Measurements from ENCODE around the gene ADGRG4. TPM values are rescaled to one million over a fixed set of nuclear protein-coding genes. Genes with fewer than 3 reads are reported as not detected.
"Not testable (repeated sequence)": the region's sequence is repeated elsewhere in the genome, so short reads cannot be mapped to it uniquely, and the experiment has no call there.

The ADGRG4 gene
- total and polyA plus RNA-seq, 5 donors = not detected

DNA sequence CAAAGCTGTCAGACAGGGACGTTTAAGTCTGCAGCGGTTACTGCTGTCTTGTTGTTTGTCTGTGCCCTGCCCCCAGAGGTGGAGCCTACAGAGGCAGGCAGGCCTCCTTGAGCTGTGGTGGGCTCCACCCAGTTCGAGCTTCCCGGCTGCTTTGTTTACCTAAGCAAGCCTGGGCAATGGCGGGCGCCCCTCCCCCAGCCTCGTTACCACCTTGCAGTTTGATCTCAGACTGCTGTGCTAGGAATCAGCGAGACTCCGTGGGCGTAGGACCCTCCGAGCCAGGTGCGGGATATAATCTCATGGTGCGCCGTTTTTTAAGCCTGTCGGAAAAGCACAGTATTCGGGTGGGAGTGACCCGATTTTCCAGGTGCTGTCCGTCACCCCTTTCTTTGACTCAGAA lies 144.9 kb downstream of the ADGRG4 start:
- H3K4me1 ChIP-seq (ENCODE audit: control insufficient read depth, insufficient read depth, low read length); H3K27me3 ChIP-seq (ENCODE audit: control insufficient read depth, insufficient read depth); H3K9me3 ChIP-seq (ENCODE audit: control insufficient read depth, low read length); DNase-seq; intact Hi-C loops (cut with DNase I); H3K4me3 ChIP-seq (ENCODE audit: low read length); ATAC-seq; H3K27ac ChIP-seq (ENCODE audit: low read length): not testable (repeated sequence)
- 93% methylated on average over 11 of the region's 18 CpGs for WGBS

DNA sequence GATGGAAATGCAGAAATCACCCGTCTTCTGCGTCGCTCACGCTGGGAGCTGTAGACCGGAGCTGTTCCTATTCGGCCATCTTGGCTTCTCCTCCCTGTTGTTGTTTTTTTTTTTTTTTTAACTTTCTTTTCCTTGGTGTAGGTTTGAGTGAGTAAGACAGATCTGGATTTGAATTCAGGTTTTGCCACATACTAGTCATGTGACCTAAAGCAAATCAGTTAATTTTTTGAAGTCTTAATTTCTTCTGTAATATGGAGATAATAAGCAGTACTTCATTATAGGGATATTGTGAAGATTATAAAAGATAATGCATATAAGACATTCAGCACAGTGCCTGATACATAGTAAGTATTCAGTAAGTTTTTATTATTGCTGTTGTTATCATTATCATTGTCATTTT lies 145.4 kb downstream of the ADGRG4 start:
- DNase-seq (no peak), ATAC-seq (no peak)
- H3K4me3 ChIP-seq (ENCODE audit: low read length) = no peak overlapping the region
- H3K4me1 ChIP-seq (ENCODE audit: control insufficient read depth, insufficient read depth, low read length) = no peaks in the 10 kb centered on the region
- H3K27ac ChIP-seq (ENCODE audit: low read length) = no peak overlapping the region
- H3K9me3 ChIP-seq (ENCODE audit: control insufficient read depth, low read length) = no peaks in the 10 kb centered on the region
- no peaks in the 10 kb centered on the region for H3K27me3 ChIP-seq (ENCODE audit: control insufficient read depth, insufficient read depth)
- intact Hi-C loops (cut with DNase I) = no loop called here
- 91% methylated on average over 6 of the region's 6 CpGs for WGBS

DNA sequence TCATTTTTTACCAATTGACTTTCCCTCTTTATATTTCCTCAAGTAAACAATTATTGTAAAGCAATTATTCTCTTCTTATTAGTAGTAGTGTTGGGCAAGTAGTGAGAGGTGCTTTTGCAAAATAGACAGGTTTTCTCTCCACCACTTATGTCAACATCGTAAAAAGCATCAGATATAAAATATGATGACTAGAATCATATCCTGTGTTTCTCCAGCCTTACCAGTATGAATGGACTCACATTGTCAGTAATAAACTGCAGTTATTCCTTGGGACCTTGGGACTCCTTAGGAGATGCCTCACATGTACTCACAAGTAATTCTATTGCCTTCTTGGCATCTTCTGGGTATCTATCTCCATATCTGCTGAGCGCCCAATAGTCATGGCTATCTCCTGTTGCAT lies 146.5 kb downstream of the ADGRG4 start:
- intact Hi-C loops (cut with DNase I) = no loop called here

DNA sequence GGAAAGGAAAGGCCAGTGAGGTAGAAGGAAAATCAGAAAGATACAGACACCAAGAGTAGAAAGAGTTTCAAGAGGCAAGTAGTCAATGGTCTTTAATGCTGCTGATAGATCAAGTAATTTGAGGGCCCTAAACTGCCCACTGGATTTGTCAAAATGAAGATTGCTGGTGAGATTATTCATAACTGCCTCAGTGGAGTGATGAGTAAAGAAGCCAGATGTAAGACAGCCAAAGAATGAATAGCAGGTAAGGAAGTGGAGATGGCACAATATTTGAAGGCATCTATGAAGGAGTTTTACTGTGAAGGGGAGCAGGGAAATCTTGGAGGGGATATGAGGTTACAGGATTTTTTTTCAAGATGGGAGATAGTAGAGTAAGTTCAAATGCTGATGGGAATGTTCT lies 147.2 kb downstream of the ADGRG4 start:
- DNase-seq (no peak), ATAC-seq (no peak)
- no peak overlapping the region for H3K27ac ChIP-seq (ENCODE audit: low read length)
- no peaks in the 10 kb centered on the region for H3K4me1 ChIP-seq (ENCODE audit: control insufficient read depth, insufficient read depth, low read length)
- intact Hi-C loops (cut with DNase I) = no loop called here
- H3K9me3 ChIP-seq (ENCODE audit: control insufficient read depth, low read length) = no peaks in the 10 kb centered on the region
- no peaks in the 10 kb centered on the region for H3K27me3 ChIP-seq (ENCODE audit: control insufficient read depth, insufficient read depth)
- no peak overlapping the region for H3K4me3 ChIP-seq (ENCODE audit: low read length)

More for the DNA sequence above, 146.5 kb downstream of the ADGRG4 start:
- Histone ChIP-seq H3K9me3 (ENCODE audit: control insufficient read depth, low read length) (no peaks in the 10 kb centered on the region), H3K4me1 (ENCODE audit: control insufficient read depth, insufficient read depth, low read length) (no peaks in the 10 kb centered on the region), H3K27me3 (ENCODE audit: control insufficient read depth, insufficient read depth) (no peaks in the 10 kb centered on the region), H3K4me3 (ENCODE audit: low read length) (no peak overlapping the region), H3K27ac (ENCODE audit: low read length) (no peak overlapping the region)
- 89% methylated on average over 2 of the region's 2 CpGs for WGBS
- DNase-seq = no peak
- no peak for ATAC-seq

DNA sequence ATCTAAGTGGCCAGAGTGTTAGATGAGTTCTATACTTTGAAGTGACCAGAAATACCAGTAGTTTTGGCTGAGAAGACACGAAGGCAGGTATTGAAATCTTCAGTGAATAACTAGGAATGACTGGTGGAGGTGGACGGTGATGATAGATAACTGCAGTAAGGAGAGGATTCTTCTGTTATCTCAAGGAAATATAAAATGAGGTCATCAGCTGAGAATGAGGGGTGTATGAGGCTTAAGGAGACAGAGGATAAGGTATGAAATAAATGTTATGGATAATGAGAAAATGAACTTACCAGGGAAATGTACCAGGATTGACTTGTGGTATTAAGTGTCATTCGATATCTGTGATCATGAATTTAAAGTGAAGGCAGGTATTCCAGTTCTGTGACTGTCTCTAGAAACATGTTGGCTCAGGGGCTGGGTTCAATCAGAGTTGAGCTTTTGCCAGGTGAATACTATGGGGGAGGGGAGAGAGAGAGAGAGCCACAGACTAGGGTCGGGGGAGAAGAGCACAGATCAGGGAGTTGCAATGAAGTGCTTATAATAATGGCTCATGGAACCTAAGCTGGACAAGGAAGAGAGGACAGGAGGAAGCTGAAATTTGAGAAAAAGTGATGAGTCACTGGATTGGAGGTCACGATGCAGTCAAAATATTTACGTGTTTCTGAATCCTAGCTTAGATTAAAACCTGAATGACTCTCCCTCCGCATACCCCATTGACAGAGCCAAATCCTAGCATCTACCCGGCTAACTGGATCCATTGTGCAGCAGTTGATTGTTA lies 149.5 kb downstream of the ADGRG4 start:
- WGBS = 48% methylated on average over 8 of the region's 8 CpGs
- H3K4me3 ChIP-seq (ENCODE audit: low read length) = no peak overlapping the region
- DNase-seq = no peak
- H3K27me3 ChIP-seq (ENCODE audit: control insufficient read depth, insufficient read depth) = no peaks in the 10 kb centered on the region
- H3K9me3 ChIP-seq (ENCODE audit: control insufficient read depth, low read length) = no peaks in the 10 kb centered on the region
- H3K4me1 ChIP-seq (ENCODE audit: control insufficient read depth, insufficient read depth, low read length) = no peaks in the 10 kb centered on the region
- H3K27ac ChIP-seq (ENCODE audit: low read length) = no peak overlapping the region
- intact Hi-C loops (cut with DNase I) = no loop called here
- ATAC-seq = no peak

DNA sequence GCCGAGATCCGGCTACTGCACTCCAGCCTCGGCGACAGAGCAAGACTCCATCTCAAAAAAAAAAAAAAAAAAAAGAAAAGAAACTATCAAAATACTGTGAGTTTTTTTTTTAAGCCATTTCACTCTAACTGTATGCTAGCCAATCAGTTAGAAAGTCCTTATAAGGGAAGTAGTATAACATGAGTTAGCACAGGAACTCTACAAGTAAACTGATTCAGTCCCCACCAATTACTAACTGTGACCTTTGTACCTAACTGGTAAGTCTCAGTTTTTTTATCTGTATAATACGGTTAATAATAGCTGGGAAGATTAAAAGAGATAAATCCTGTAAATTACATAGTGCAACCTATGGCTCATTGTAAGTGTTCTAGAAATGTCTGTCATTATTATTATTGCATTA lies 151.9 kb downstream of the ADGRG4 start:
- H3K4me3 ChIP-seq (ENCODE audit: low read length) = no peak overlapping the region
- no peak for DNase-seq
- no peak for ATAC-seq
- 73% methylated on average over 5 of the region's 5 CpGs for WGBS
- no peaks in the 10 kb centered on the region for H3K9me3 ChIP-seq (ENCODE audit: control insufficient read depth, low read length)
- intact Hi-C loops (cut with DNase I) = no loop called here
- H3K27ac ChIP-seq (ENCODE audit: low read length) = no peak overlapping the region
- no peaks in the 10 kb centered on the region for H3K27me3 ChIP-seq (ENCODE audit: control insufficient read depth, insufficient read depth)
- H3K4me1 ChIP-seq (ENCODE audit: control insufficient read depth, insufficient read depth, low read length) = no peaks in the 10 kb centered on the region

DNA sequence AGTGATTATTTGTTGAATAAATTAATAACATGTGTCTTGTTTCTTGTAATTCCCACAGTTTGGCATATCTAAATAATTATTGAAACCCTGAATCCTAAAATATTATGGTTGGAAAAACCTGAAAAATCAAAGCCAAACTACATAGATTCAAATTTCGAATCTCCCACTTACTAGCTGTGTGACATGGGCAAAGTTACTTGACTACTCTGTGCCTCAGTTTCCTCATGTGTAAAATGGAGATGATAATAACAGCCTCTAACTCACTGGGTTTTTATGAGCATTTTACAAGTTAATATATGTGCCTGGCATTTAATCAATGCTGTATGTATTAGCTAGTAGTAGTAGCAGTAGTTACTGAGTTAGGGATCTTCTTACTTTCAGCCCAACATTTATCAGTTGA lies 152.4 kb downstream of the ADGRG4 start:
- no peak for ATAC-seq
- Histone ChIP-seq H3K9me3 (ENCODE audit: control insufficient read depth, low read length) (no peaks in the 10 kb centered on the region), H3K4me3 (ENCODE audit: low read length) (no peak overlapping the region), H3K4me1 (ENCODE audit: control insufficient read depth, insufficient read depth, low read length) (no peaks in the 10 kb centered on the region), H3K27ac (ENCODE audit: low read length) (no peak overlapping the region), H3K27me3 (ENCODE audit: control insufficient read depth, insufficient read depth) (no peaks in the 10 kb centered on the region)
- WGBS = 88% methylated on average over 1 of the region's 1 CpG
- intact Hi-C loops (cut with DNase I) = no loop called here
- no peak for DNase-seq

DNA sequence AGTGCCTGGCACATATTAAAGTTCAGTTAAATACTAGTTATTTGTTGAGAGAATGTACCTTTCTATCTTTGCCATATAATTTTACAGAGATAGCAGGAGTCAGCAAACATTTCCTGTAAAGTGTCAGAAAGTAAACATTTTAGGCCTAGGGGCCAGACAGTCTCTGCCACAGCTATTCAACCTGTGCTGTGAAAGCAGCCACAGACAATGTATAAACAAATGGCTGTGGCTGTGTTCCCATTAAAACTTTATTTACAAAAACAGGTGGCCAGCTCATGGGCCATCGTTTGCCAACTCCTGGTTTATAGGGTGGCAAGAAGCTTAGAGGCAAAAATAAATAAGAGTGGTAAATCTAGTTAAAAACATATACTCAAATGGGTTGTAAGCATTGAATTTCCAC lies 153.0 kb downstream of the ADGRG4 start:
- DNase-seq (no peak), ATAC-seq (no peak)
- WGBS = 59% methylated on average over 1 of the region's 1 CpG
- intact Hi-C loops (cut with DNase I) = no loop called here
- no peak overlapping the region for H3K4me3 ChIP-seq (ENCODE audit: low read length)
- no peaks in the 10 kb centered on the region for H3K4me1 ChIP-seq (ENCODE audit: control insufficient read depth, insufficient read depth, low read length)
- H3K9me3 ChIP-seq (ENCODE audit: control insufficient read depth, low read length) = no peaks in the 10 kb centered on the region
- no peaks in the 10 kb centered on the region for H3K27me3 ChIP-seq (ENCODE audit: control insufficient read depth, insufficient read depth)
- no peak overlapping the region for H3K27ac ChIP-seq (ENCODE audit: low read length)

DNA sequence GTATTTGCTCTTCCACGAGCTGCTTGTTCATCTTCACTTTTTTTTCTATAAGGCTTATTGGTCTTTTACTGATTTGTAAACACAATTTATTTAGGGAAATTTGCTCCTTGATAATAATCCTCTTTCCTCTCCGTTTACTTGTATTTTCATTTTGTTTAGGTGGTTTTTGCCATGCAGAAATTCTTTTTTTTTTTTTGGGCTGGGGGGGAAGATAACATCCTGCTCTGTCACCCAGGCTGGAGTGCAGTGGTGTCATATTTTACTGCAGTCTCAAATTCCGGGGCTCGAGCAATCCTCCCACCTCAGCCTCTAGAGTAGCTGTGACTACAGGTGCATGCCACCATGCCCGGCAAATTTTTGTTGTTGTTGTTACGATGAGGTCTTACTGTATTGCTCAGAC lies 155.4 kb downstream of the ADGRG4 start:
- intact Hi-C loops (cut with DNase I) = no loop called here
- no peak for DNase-seq
- no peak for ATAC-seq
- Histone ChIP-seq H3K27me3 (ENCODE audit: control insufficient read depth, insufficient read depth) (no peaks in the 10 kb centered on the region), H3K4me3 (ENCODE audit: low read length) (no peak overlapping the region), H3K27ac (ENCODE audit: low read length) (no peak overlapping the region), H3K9me3 (ENCODE audit: control insufficient read depth, low read length) (no peaks in the 10 kb centered on the region), H3K4me1 (ENCODE audit: control insufficient read depth, insufficient read depth, low read length) (no peaks in the 10 kb centered on the region)
- WGBS = 81% methylated on average over 6 of the region's 6 CpGs

DNA sequence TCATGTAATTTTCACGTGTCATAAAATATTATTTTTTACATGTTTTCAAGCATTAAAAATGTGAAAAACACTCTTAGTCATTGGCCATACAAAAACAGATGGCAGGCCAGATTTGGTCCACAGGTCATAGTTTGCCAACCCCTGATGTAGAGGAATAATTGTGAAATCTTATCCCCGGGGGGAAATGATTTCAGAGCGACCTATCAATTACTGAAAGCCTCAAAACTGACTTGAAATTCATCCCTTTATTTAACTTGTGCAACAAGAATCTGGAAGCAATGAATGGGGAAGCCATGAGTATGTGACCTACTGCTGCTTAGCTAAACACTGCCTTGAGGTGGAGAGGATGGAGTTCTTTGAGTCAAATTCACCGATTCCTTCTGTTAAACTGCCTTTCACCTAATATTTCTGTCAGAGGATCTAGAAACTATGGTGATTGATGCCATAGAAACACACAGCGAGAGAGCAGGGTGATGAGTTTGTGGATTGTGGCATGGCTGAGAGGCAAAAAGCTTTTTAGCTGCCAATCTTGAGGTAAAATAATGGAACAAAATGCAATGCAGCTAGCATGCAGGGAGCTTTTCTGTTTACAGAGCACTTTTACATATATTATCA lies 156.6 kb downstream of the ADGRG4 start:
- no peaks in the 10 kb centered on the region for H3K9me3 ChIP-seq (ENCODE audit: control insufficient read depth, low read length)
- DNase-seq (no peak), ATAC-seq (no peak)
- intact Hi-C loops (cut with DNase I) = no loop called here
- WGBS = 61% methylated on average over 5 of the region's 5 CpGs
- H3K4me3 ChIP-seq (ENCODE audit: low read length) = no peak overlapping the region
- H3K27me3 ChIP-seq (ENCODE audit: control insufficient read depth, insufficient read depth) = no peaks in the 10 kb centered on the region
- no peak overlapping the region for H3K27ac ChIP-seq (ENCODE audit: low read length)
- H3K4me1 ChIP-seq (ENCODE audit: control insufficient read depth, insufficient read depth, low read length) = no peaks in the 10 kb centered on the region

DNA sequence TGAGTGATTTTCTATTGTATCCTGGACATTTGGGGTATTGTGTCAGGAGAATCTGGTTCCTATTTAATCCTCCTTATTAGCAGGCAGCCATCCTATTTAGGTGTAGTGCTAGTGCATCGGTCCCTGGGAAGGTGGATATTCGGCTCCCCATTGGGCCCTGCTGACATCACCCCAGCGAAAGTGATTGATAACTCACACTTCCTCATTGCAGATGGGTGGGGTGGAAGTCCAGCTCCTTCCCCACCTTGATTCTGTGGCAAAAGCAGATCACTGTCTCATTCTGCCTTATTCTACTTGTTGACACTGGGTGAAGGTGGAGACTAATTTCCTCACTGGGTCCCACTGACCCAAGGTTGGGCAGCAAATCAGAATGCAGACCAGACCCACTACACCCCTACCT lies 163.8 kb downstream of the ADGRG4 start:
- ATAC-seq = no peak
- WGBS = 68% methylated on average over 3 of the region's 3 CpGs

More for the DNA sequence above, 163.8 kb downstream of the ADGRG4 start:
- Histone ChIP-seq H3K27ac (ENCODE audit: low read length) (no peak overlapping the region), H3K9me3 (ENCODE audit: control insufficient read depth, low read length) (no peaks in the 10 kb centered on the region), H3K4me1 (ENCODE audit: control insufficient read depth, insufficient read depth, low read length) (no peaks in the 10 kb centered on the region), H3K27me3 (ENCODE audit: control insufficient read depth, insufficient read depth) (no peaks in the 10 kb centered on the region), H3K4me3 (ENCODE audit: low read length) (no peak overlapping the region)
- intact Hi-C loops (cut with DNase I) = no loop called here
- no peak for DNase-seq
